GM23248 (cell line): ENCODE data around the gene C22orf23.

Experiments
- EZH2 ChIP-seq: fragments of 200-600 bp; sonication (generic); IDR thresholded peaks from 2 replicates; pipeline ENCODE4 v1.6.1; 2018; ENCODE audit warnings: antibody characterized with exemption, mild to moderate bottlenecking; ENCODE audit not compliant: insufficient read depth, poor library complexity, severe bottlenecking
- EZH2phosphoT487 ChIP-seq: fragments of 200-600 bp; sonication (generic); IDR thresholded peaks from 2 replicates; pipeline ENCODE4 v1.6.1; 2018; ENCODE audit warnings: antibody characterized with exemption, moderate library complexity, mild to moderate bottlenecking, low read depth; ENCODE audit not compliant: insufficient read depth

- TF ChIP-seq EZH2: no peak
- no peak for TF ChIP-seq EZH2phosphoT487
These were observed 30.7 kb upstream of the C22orf23 start, which contains the start of gene SOX10 for GRCh38 chr22:37983860-37984791.
